H9 (cell line): Measurements from ENCODE around the gene CALN1. TPM values are rescaled to one million over a fixed set of nuclear protein-coding genes. Genes with fewer than 3 reads are reported as not detected.

Experiments used
- DNase-seq: peaks from one replicate; pipeline ENCODE4 v3.0.0-alpha.2; 2017
- H2AFZ ChIP-seq: one replicate; pipeline ENCODE4 v1.6.1; 2013; ENCODE audit warnings: mild to moderate bottlenecking, low read length, control low read depth, moderate library complexity
- H2AK5ac ChIP-seq: 2 replicates; pipeline ENCODE4 v1.6.1; 2013; ENCODE audit warnings: low read length, control low read depth, mixed read lengths; ENCODE audit not compliant: insufficient read length
- H2BK120ac ChIP-seq: one replicate; pipeline ENCODE4 v1.6.1; 2013; ENCODE audit warnings: low read depth, mild to moderate bottlenecking, low read length, control low read depth, inconsistent platforms; ENCODE audit not compliant: poor library complexity, severe bottlenecking
- H2BK12ac ChIP-seq: 2 replicates; pipeline ENCODE4 v1.6.1; 2013; ENCODE audit warnings: low read length, control low read depth, mixed read lengths, low read depth; ENCODE audit not compliant: insufficient read length
- H2BK15ac ChIP-seq: 2 replicates; pipeline ENCODE4 v1.6.1; 2013; ENCODE audit warnings: low read depth, low read length, control low read depth
- H2BK20ac ChIP-seq: one replicate; pipeline ENCODE4 v1.6.1; 2013; ENCODE audit warnings: low read depth, mild to moderate bottlenecking, low read length, control low read depth, inconsistent platforms; ENCODE audit not compliant: poor library complexity, severe bottlenecking
- H2BK5ac ChIP-seq: 2 replicates; pipeline ENCODE4 v1.6.1; 2013; ENCODE audit warnings: low read length, control low read depth, mixed read lengths; ENCODE audit not compliant: insufficient read length
- H3K14ac ChIP-seq: 2 replicates; pipeline ENCODE4 v1.6.1; 2013; ENCODE audit warnings: low read length, control low read depth; ENCODE audit not compliant: insufficient read depth
- H3K18ac ChIP-seq: 2 replicates; pipeline ENCODE4 v1.6.1; 2013; ENCODE audit warnings: low read depth, mild to moderate bottlenecking, mixed read lengths, low read length, control low read depth; ENCODE audit not compliant: insufficient read length
- H3K23ac ChIP-seq: 2 replicates; pipeline ENCODE4 v1.6.1; 2013; ENCODE audit warnings: low read length, control low read depth, mixed read lengths, low read depth; ENCODE audit not compliant: insufficient read length
- H3K23me2 ChIP-seq: 2 replicates; pipeline ENCODE4 v1.6.1; 2013; ENCODE audit warnings: low read depth, mild to moderate bottlenecking, mixed read lengths, low read length, control low read depth; ENCODE audit not compliant: insufficient read length, poor library complexity, severe bottlenecking
- H3K27ac ChIP-seq: 2 replicates; pipeline ENCODE4 v1.5.1; 2013; ENCODE audit warnings: low read length, control low read depth, mixed read lengths, low read depth; ENCODE audit not compliant: insufficient read length
- H3K27me3 ChIP-seq: 2 replicates; pipeline ENCODE4 v1.6.1; 2013; ENCODE audit warnings: low read length, control low read depth, inconsistent platforms; ENCODE audit not compliant: insufficient read depth
- H3K4ac ChIP-seq: 2 replicates; pipeline ENCODE4 v1.6.1; 2013; ENCODE audit warnings: low read depth, mild to moderate bottlenecking, control low read depth, inconsistent platforms, low read length, moderate library complexity
- H3K4me1 ChIP-seq: 2 replicates; pipeline ENCODE4 v1.6.1; 2013; ENCODE audit warnings: low read length, control low read depth, inconsistent platforms; ENCODE audit not compliant: insufficient read depth
- H3K4me2 ChIP-seq: 2 replicates; pipeline ENCODE4 v1.6.1; 2013; ENCODE audit warnings: low read length, control low read depth, mixed read lengths; ENCODE audit not compliant: insufficient read length, insufficient read depth
- H3K56ac ChIP-seq: 2 replicates; pipeline ENCODE4 v1.6.1; 2013; ENCODE audit warnings: low read depth, mild to moderate bottlenecking, mixed read lengths, low read length, control low read depth; ENCODE audit not compliant: insufficient read length
- H3K79me1 ChIP-seq: 2 replicates; pipeline ENCODE4 v1.6.1; 2013; ENCODE audit warnings: low read depth, mild to moderate bottlenecking, moderate library complexity, low read length, control low read depth, inconsistent platforms; ENCODE audit not compliant: insufficient read depth, poor library complexity, severe bottlenecking
- H3K79me2 ChIP-seq: 2 replicates; pipeline ENCODE4 v1.6.1; 2013; ENCODE audit warnings: low read length, control low read depth, inconsistent platforms; ENCODE audit not compliant: insufficient read depth
- H3K9ac ChIP-seq: 2 replicates; pipeline ENCODE4 v1.6.1; 2013; ENCODE audit warnings: low read length, control low read depth, mixed read lengths; ENCODE audit not compliant: insufficient read length; ENCODE audit errors: extremely low read depth
- H3K9me3 ChIP-seq: one replicate; pipeline ENCODE4 v1.6.1; 2013; ENCODE audit warnings: low read depth, low read length, inconsistent platforms; ENCODE audit not compliant: control insufficient read depth
- H3T11ph ChIP-seq: one replicate; pipeline ENCODE4 v1.6.1; 2013; ENCODE audit warnings: mild to moderate bottlenecking, low read length, control low read depth, inconsistent platforms
- H4K20me1 ChIP-seq: one replicate; pipeline ENCODE4 v1.6.1; 2013; ENCODE audit not compliant: control insufficient read depth, insufficient read length, insufficient read depth
- H4K5ac ChIP-seq: 2 replicates; pipeline ENCODE4 v1.6.1; 2013; ENCODE audit warnings: low read depth, mild to moderate bottlenecking, mixed read lengths, low read length, control low read depth; ENCODE audit not compliant: insufficient read length
- H4K8ac ChIP-seq: replicated peaks from 2 replicates; pipeline ENCODE4 v1.6.1; 2013; ENCODE audit warnings: low read length, control low read depth, mixed read lengths, low read depth; ENCODE audit not compliant: insufficient read length
- H4K91ac ChIP-seq: 2 replicates; pipeline ENCODE4 v1.6.1; 2013; ENCODE audit warnings: low read depth, mild to moderate bottlenecking, moderate library complexity, mixed read lengths, low read length, control low read depth; ENCODE audit not compliant: insufficient read length
- H3K27ac Mint-ChIP-seq, 3 experiments: 2 replicates in 2 of 3; 3 replicates in 1 of 3; pipeline ENCODE4 v1.8.0; 2020 to 2021; ENCODE audit warnings: mixed read lengths in 3 of 3, mild to moderate bottlenecking in 1 of 3, moderate library complexity in 1 of 3
- H3K27me3 Mint-ChIP-seq: 2 replicates; pipeline ENCODE4 v1.8.0; 2021; ENCODE audit warnings: low read depth, mild to moderate bottlenecking, moderate library complexity, mixed read lengths
- H3K36me3 Mint-ChIP-seq, 3 experiments: 2 replicates in 2 of 3; 3 replicates in 1 of 3; pipeline ENCODE4 v1.8.0; 2020 to 2021; ENCODE audit warnings: low read depth in 3 of 3, mixed read lengths in 3 of 3; ENCODE audit not compliant: insufficient read depth in 1 of 3
- H3K4me1 Mint-ChIP-seq, 2 experiments: 2 replicates each; pipeline ENCODE4 v1.8.0; 2020; ENCODE audit warnings: mixed read lengths in 2 of 2
- H3K4me3 Mint-ChIP-seq, 2 experiments: 2 replicates in 1 of 2; 3 replicates in 1 of 2; pipeline ENCODE4 v1.8.0; 2020 to 2021; ENCODE audit warnings: mild to moderate bottlenecking in 2 of 2, mixed read lengths in 2 of 2, moderate library complexity in 1 of 2
- H3K9me3 Mint-ChIP-seq, 2 experiments: 2 replicates in 1 of 2; 3 replicates in 1 of 2; pipeline ENCODE4 v1.8.0; 2020; ENCODE audit warnings: mild to moderate bottlenecking in 2 of 2, mixed read lengths in 2 of 2, moderate library complexity in 1 of 2
- WGBS: extraction: QIAGEN DNeasy Blood & Tissue Kit; methylation state at CpG from one replicate; pipeline ENCODE4 v1.1.7; 2013; ENCODE audit warnings: missing lambda C conversion rate, low lambda C conversion rate, mixed read lengths; ENCODE audit not compliant: insufficient read length; ENCODE audit errors: extremely low coverage; 5-methylcytosine and 5-hydroxymethylcytosine counted together
- total RNA-seq: library from RNA; stranded (reverse); gene quantifications from 2 replicates; pipeline ENCODE4 v1.2.1, GENCODE V29; 2021
- TF ChIP-seq, protein P1 (sequence below): fragments of 200-600 bp; sonication (generic); conservative IDR thresholded peaks from 3 replicates; pipeline ENCODE4 v1.8.0; 2021; ENCODE audit warnings: antibody characterized with exemption, mild to moderate bottlenecking

CALN1 gene
- total RNA-seq, 1 experiment from 2014 or later, result 2.8 TPM

DNA sequence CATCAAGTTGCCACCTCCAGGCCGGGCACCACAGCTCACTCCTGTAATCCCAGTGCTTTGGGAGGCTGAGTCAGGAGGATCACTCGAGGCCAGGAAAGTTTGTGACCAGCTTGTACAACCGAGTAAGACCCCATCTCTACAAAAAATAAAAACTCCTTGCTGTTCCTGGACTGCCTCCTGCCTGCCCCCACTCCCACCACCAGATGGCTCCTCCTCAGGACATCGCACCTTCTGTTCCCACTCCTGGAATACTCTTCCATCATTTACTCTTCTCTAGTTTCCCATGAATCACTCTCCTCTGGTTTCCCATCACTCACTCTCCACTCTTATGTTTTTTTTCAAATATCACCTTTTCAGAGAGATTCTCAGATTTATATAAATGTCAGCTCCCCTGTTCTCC lies 540.7 kb downstream of the CALN1 start:
- no peaks in the 10 kb centered on the region for H3K23me2 ChIP-seq
- H4K91ac ChIP-seq, result no peak overlapping the region
- Mint-ChIP-seq H3K4me3 (no peak overlapping the region), H3K27me3 (no peaks in the 10 kb centered on the region), H3K36me3 (peaks cover 2 to 9% (median 6%) of the 10 kb centered on the region in 3 experiments; a peak in 5 of 7 replicates), H3K4me1 (no peaks in the 10 kb centered on the region), H3K9me3 (peaks cover 7 to 8% of the 10 kb centered on the region in 2 experiments), H3K27ac (no peak overlapping the region)
- H3K27ac ChIP-seq, result no peak overlapping the region
- no peak overlapping the region for H3K56ac ChIP-seq
- no peaks in the 10 kb centered on the region for H4K20me1 ChIP-seq
- TF ChIP-seq, protein P1, sequence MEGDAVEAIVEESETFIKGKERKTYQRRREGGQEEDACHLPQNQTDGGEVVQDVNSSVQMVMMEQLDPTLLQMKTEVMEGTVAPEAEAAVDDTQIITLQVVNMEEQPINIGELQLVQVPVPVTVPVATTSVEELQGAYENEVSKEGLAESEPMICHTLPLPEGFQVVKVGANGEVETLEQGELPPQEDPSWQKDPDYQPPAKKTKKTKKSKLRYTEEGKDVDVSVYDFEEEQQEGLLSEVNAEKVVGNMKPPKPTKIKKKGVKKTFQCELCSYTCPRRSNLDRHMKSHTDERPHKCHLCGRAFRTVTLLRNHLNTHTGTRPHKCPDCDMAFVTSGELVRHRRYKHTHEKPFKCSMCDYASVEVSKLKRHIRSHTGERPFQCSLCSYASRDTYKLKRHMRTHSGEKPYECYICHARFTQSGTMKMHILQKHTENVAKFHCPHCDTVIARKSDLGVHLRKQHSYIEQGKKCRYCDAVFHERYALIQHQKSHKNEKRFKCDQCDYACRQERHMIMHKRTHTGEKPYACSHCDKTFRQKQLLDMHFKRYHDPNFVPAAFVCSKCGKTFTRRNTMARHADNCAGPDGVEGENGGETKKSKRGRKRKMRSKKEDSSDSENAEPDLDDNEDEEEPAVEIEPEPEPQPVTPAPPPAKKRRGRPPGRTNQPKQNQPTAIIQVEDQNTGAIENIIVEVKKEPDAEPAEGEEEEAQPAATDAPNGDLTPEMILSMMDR, result peak; percentile 63
- no peak overlapping the region for H4K8ac ChIP-seq
- H3K79me2 ChIP-seq, result no peaks in the 10 kb centered on the region
- no peak overlapping the region for H2AK5ac ChIP-seq
- H3T11ph ChIP-seq, result no peak overlapping the region
- no peak overlapping the region for H3K4ac ChIP-seq
- H3K4me1 ChIP-seq, result no peaks in the 10 kb centered on the region
- H3K9ac ChIP-seq, result no peak overlapping the region
- H3K9me3 ChIP-seq, result peaks cover 5% of the 10 kb centered on the region
- H3K79me1 ChIP-seq, result no peaks in the 10 kb centered on the region
- H2AFZ ChIP-seq, result no peak overlapping the region
- no peak overlapping the region for H2BK20ac ChIP-seq
- no peaks in the 10 kb centered on the region for H3K27me3 ChIP-seq
- no peak overlapping the region for H2BK15ac ChIP-seq
- no peak overlapping the region for H3K14ac ChIP-seq
- no peak overlapping the region for H4K5ac ChIP-seq
- no peak overlapping the region for H3K18ac ChIP-seq
- no CpG with 5 or more reads among the region's 4 CpGs for WGBS
- no peak overlapping the region for H3K23ac ChIP-seq
- no peak overlapping the region for H2BK12ac ChIP-seq
- no peak overlapping the region for H2BK5ac ChIP-seq
- no peak for DNase-seq
- no peak overlapping the region for H2BK120ac ChIP-seq
- H3K4me2 ChIP-seq, result no peak overlapping the region
